Ecto neural progenitor cell (in vitro differentiated cells): Measurements from ENCODE around the gene ABTB2.
"Not testable (repeated sequence)": the region's sequence is repeated elsewhere in the genome, so short reads cannot be mapped to it uniquely, and the experiment has no call there.

Experiments used
- DNase-seq: peaks from one replicate; pipeline ENCODE4 v3.0.0-alpha.2; 2018; ENCODE audit warnings: low spot score

The ABTB2 gene

GRCh38 chr11:34185926-34186841 lies 171.6 kb downstream of the ABTB2 start:
- peak; percentile 56 for DNase-seq

GRCh38 chr11:34184505-34185015 lies 173.2 kb downstream of the ABTB2 start:
- DNase-seq = no peak

GRCh38 chr11:34183848-34184391 lies 173.9 kb downstream of the ABTB2 start:
- no peak for DNase-seq

GRCh38 chr11:34182921-34183685 lies 174.7 kb downstream of the ABTB2 start:
- DNase-seq = no peak

- no peak for DNase-seq
These were observed 175.4 kb downstream of the ABTB2 start for GRCh38 chr11:34182425-34182824.

GRCh38 chr11:34181856-34182405 lies 175.9 kb downstream of the ABTB2 start:
- no peak for DNase-seq

GRCh38 chr11:34181251-34181650 lies 176.6 kb downstream of the ABTB2 start:
- no peak for DNase-seq

GRCh38 chr11:34180814-34181165 lies 177.0 kb downstream of the ABTB2 start:
- not testable (repeated sequence) for DNase-seq

- no peak for DNase-seq
These were observed 177.6 kb downstream of the ABTB2 start for GRCh38 chr11:34180040-34180813.

GRCh38 chr11:34179026-34179675 lies 178.7 kb downstream of the ABTB2 start:
- DNase-seq = no peak

GRCh38 chr11:34178209-34178821 lies 179.5 kb downstream of the ABTB2 start:
- DNase-seq = no peak

GRCh38 chr11:34176751-34177209 lies 181.0 kb downstream of the ABTB2 start:
- DNase-seq = no peak

GRCh38 chr11:34175284-34176019 lies 182.4 kb downstream of the ABTB2 start:
- no peak for DNase-seq

GRCh38 chr11:34174412-34175041 lies 183.3 kb downstream of the ABTB2 start:
- DNase-seq = peak; percentile 92

- no peak for DNase-seq
These were observed 184.8 kb downstream of the ABTB2 start for GRCh38 chr11:34173050-34173449.

GRCh38 chr11:34169686-34170085 lies 188.1 kb downstream of the ABTB2 start:
- no peak for DNase-seq

GRCh38 chr11:34168642-34169420 lies 189.0 kb downstream of the ABTB2 start:
- no peak for DNase-seq

GRCh38 chr11:34167961-34168360 lies 189.8 kb downstream of the ABTB2 start:
- DNase-seq = no peak
